Umbilical cord (tissue), 2 donors: ENCODE results near the gene ZBTB21. TPM values are rescaled to one million over a fixed set of nuclear protein-coding genes. Genes with fewer than 3 reads are reported as not detected.

ENCODE experiments used
- DNase-seq: peaks from one replicate; pipeline ENCODE4 v3.0.0-alpha.2; 2015; ENCODE audit warnings: low spot score
- total RNA-seq: library from RNA; depleted of rRNA; stranded (reverse); fragments of >200 nt; gene quantifications from one replicate; pipeline ENCODE4 v1.2.3, GENCODE V29; 2014; ENCODE audit warnings: low replicate concordance; ENCODE audit not compliant: insufficient read depth

ZBTB21 gene
- 12.5 TPM for total RNA-seq

DNA sequence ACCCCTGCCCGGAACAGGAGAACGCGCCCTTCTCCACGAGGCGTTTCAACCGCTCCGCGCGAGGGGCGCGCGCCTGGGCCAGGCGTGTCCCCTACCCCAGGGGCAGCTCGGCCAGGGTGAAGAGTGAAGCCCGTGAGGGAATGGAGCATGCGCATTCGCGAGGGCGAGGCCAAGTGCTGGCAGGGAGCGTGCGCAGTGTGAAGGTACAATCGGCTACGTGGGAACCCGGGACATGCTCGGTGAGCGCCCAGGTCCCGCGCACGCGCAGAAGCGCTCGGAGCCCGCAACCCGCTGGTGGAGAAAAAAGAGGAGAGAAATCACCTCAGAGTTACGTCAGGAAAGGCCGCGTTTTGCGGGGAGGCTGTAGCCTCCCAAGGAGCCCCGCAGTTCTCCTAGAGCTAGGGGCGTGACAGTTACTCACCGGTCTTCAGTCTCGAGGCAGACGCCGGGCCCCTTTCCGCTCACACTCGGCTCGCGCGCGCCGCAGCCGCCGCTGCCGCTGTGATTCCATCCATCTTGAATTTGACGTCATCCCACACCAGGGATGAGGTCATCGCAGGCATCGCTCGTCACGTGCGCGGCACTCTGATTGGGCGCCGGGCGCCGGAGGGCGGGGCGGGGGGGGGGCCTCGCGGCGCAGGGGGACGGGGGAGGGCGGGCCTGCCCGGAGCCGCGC is at the start of gene ZBTB21:
ZBTB21 (minus strand) TSS at position 530 of the 676 bp plus-strand sequence. CDS start 16,265 bp downstream, outside the sequence.
- peak; percentile 99 for DNase-seq

DNA sequence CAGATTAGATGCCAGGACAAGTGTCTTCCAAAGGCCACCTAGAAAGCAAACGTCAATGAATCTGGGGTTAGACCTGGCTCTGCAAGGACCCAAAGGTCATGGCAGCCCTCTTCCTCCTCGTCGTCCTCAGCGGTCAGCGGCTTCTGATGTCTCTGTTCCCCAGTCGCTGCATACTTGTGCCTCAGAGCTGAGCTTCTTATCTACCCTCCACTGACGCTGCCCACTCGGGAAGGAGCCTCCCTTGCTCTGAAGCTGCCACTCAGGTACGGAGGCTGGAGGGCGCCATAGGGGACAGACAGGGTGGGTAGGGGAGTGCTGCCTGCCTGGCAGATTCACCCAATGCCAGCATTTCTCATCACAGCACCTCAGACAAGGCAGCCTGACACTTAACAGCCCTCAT is 49.6 kb upstream of the ZBTB21 start:
- DNase-seq, result no peak

DNA sequence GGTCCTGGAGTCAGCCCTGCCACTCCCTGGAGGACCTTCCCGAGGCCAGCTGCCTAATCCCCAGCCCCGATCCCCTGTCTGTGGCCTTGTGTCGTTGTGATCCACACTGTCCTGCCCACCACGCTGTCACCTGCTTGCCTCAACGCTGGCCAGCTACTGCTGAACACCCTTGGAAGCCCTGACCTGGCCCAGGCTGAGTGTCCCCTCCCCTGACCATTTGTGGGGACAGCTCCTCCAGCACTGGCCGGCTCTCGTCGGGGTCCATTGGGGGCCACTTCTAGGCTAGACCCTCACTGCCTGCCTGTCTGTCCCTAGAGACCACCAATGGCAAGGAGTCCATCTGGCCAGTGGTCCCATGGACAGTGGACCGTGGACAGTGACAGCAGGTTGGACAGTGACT is 49.0 kb upstream of the ZBTB21 start:
- DNase-seq, result no peak

DNA sequence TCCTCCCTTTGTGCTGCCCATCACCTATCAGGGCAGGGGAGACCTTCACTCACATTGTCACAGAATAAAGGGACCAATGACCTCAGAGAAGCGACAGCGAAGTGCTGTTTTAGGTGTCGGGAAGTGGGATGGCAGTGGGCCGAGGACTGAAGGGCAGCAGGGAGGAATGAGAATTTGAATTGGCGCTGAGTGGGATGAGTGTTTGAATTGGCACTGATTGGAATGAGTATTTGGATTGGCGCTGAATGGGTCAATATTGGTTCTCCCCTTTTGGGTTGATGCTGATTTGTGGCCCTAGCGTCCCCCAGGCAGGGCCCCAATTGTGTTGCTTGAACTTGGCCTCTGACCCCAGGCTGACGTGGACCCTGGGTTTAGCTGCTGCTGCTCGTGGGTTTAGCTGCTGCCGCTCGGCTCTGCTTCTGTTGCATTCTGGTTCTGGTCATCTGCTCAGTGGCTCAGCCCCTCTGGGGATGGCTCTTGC is 48.5 kb upstream of the ZBTB21 start:
- DNase-seq, result no peak

DNA sequence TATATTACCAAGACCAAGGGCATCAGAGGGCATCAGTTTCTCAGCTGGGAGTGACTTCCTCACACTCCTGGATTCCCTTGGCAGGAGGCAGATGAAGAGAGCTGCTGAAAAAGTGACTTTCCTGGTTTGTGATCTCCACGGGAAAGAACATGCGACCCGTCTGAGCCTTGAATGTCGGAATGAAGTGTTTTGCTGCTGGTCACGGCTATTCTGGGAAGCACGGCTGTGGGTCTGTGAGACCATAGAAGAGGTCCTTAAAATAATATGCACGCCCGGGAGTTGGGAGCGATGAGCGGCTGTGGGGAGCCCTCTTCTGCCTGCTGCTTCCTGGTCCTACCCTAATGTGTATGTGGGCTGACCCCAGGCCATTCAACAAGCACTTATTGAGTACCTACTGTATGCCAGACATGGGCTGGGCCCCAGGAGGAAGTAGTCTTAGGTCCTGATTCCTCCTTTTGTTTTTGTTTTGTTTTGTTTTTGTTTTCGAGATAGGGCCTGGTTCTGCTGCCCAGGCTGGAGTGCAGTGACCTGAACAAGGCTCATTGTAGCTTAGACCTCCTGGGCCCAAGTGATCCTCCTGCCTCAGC is 47.8 kb upstream of the ZBTB21 start:
- DNase-seq, result no peak

DNA sequence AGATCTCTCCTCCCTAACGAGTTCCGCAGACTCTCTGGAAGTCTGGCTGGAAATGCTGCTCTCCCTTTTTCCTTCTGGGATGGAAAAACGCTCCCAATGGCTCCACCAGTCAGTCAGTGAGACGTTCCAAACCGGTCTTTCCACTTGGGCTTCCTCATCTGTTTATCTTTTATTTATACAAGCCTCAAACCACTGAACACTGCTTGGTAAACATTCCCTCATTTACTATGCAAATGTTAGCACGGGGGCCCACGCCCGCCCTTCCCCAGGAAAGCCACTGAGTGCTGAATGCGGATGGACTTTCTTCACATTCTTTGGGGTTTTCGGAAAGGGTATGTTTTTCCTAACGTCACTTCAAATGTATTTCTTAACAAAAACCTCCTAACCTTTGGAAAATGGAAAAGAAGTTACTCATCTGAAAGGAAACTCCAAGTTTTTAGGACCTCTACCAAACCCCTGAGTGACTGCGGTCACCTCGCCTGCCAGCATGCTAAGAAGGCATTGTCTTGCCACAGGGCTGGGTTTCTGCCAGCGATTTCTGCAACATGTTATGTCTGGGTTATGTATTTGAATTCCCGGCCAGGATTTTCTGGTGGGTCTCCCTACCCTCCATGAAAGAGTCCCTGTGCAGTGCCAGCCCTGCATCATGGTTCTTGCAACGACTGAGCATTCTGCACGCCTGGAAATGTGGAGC is 47.0 kb upstream of the ZBTB21 start:
- no peak for DNase-seq

DNA sequence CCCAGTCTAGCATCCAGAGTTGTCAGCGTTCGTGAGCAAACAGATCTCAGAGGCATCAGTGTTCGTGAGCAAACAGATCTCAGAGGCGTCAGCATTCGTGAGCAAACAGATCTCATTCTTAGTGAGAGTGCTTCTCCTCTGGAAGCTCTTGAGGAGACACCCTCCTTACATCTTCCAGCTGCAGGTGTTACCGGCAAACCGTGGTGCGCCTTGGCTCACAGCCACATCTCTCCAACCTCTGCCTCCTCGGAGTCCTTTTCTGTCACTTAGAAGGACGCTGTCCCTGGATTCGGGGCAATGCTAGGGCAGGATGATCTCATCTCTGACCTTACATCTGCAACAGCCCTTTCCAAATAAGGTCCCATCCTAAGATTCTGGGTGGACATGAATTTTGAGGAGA is 46.3 kb upstream of the ZBTB21 start:
- DNase-seq, result no peak

DNA sequence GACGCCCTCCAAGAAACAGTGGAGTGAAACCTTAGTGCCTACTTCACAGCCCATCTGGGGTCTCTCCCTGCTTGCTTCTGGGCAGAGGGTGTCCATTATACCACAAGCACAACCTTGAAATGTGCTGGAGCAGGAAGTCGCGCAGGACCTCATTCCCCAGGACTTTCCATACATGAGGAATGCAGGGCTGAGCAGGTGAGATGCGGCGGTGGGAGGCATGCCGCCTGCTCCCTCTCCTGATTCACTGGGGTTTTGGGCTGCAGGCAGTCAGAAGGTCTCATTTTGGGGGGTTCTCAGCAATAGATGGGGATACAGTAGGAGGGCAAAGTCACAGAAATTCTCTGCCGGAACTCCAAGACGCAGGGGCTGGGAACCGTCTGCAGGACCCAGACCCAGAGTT is 45.3 kb upstream of the ZBTB21 start:
- no peak for DNase-seq

DNA sequence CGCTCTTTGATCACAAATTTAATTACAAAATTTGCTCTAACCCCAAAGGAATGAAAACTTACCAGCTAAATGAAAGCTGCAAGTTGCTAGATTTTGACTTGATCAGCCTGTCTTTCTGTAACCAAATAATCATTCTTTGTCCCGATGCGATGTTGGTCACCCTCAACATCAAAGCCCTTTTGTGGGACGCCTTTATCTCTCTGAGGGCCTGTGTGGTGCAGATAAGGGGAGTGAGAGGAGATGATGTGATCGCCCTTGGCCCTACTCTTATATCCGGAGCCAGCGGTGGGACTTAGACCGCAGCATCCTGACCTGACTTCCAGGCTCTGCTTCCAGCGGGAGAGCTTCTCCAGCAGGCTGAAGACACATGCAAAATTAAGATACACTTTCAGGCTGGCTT is 41.6 kb upstream of the ZBTB21 start:
- DNase-seq, result no peak

DNA sequence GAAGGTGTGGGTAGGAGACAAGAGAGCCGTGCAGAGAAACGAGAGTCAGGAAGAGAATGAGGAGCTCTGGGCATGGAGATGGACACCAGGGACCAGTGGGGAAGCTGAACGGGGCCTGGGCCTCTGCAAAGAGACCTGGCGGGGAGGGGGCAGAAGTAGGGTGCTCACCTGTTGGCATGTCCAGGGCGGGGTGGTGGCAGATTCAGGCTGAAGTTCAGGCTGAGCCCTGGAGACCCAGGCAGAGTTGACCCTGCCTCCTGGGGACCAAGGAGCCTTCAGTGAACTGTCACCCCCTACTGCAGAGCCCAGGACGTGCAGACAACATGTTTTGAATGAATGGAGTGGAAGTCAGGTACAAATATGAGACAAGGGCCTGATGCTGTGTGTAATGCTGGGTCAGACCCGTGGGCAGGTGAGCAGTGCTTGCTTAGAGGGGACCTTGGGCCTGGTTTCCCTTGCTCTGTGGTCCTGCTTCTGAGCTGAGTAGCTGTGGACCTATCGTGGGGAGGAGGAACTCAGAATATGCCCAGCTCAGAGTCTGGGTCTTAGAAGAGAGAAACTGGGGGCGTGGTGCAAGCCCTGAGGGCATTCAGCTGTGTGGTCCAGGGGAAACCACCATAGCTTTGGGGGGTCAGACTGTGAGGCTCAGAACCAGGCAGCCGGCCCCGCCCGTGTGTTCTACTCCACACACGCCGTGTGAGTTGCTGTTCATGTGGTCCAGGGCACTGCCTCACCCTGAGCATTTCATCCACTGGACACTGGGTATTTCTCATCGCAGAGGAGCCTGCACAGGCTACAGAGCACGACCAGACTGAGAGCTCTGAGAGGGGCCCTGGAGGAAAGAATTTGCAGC is 39.6 kb upstream of the ZBTB21 start:
- no peak for DNase-seq

DNA sequence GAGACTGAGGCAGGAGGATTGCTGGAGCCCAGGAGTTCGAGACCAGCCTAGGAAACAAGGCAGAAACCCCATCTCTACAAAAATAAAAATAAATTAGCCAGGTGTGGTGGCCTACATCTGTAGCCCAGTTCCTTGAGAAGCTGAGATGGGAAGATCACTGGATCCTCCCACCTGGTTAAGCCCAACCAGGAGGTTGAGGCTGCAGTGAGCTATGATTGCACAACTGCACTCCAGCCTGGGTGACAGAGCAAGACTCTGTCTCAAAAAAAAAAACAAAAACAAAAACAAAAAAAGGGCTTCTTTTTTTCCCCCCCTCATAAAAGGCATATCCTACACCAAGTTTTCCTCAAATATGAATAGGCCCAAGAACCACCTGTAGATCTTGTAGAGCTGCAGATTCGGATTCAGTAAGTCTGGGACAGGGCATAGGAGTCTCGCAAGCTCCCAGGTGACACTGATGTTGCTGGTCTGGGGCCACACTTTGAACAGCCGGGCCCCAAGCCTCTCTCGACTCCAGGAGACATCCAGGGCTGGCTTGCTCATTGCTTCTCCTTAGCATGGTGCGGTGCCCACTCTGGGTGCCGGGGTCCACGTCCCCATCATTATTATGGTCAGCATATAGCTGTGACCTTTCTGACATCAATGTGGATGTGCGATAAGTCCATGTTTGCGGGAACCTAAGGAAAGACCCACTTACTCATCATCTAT is 38.9 kb upstream of the ZBTB21 start:
- DNase-seq, result no peak

DNA sequence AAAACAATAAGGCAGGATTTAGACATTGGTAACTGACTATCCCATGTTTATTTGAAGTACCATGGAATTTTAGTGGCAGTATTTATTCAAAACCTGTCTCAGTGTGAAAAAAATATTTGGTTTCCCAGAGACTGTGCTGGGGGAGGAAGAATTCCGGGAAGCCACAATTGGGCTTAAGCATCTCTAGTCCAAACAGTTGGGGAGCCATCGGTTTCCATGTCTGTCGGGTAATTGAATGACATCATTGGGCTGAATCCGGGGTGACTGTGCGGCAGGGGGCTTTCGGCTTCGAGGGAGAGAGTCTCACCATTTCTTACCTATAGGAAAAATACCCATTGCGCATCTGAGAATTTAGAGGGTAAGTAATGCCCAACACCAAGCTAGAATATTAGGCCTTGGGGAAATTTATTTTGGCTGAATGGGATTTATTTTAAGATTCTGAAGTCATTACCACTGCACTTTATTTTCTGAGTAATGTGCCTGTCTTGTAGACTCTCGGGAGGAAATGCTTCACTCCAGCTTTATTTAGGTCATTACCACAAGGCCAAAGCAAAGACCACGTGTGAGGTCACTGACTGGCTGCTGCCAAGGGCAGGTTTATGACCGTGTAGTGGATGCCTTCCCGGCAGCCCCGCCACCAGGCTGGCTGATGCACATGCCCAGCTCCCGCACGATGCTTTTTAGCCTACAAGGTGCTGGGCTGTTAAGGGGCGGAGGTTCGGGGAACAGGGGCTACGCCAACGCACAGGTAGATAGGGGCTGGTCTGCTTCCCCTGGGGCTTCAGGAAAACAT is 37.9 kb upstream of the ZBTB21 start:
- DNase-seq, result no peak

DNA sequence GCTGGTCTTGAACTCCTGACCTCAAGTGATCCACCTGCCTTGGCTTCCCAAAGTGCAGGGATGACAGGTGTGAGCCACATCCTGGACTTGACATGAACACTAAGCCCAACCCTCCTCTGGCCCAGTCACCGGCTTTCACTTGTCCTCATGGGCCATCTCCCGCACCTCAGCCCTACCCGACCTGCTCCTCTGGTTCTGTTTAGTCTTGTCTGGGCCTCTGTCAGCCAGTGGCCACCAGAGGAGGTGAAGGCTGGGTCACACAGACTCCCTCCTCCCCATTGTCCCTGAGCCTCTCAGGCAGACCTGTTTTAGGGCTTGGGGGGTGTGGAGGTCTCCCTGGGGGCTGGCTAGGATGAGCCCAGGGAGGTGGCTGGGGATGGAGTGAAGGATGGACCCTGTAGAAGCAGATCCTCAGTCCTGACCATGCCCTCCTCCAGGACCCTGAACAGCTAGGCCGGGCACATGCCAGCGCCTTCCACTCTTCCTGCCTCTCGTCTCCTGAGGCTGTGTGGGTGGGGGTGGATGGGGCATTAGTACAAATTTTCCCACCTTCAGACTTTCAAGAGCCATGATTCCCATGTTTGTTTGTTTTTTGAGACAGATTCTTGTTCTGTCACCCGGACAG is 34.8 kb upstream of the ZBTB21 start:
- no peak for DNase-seq

DNA sequence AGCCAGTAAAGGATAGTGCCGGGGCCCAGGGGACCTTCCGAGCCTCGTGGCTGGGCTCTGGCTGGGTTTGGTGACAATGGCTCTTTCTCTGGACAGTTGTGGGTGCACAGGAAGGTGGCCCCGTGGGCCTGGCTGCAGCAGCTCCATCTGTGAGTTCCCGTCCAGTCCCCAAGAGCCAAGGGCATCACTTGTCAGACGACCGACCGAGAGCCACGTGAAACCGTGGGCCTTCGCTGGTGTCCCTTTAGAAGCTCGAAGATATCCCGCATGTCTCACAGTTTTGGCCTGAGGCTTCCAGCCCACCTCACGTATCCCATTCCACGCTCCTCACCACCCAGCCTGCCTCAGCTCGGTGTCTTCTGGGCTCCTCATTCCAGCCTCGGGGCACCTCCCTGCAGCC is 33.8 kb upstream of the ZBTB21 start:
- no peak for DNase-seq

DNA sequence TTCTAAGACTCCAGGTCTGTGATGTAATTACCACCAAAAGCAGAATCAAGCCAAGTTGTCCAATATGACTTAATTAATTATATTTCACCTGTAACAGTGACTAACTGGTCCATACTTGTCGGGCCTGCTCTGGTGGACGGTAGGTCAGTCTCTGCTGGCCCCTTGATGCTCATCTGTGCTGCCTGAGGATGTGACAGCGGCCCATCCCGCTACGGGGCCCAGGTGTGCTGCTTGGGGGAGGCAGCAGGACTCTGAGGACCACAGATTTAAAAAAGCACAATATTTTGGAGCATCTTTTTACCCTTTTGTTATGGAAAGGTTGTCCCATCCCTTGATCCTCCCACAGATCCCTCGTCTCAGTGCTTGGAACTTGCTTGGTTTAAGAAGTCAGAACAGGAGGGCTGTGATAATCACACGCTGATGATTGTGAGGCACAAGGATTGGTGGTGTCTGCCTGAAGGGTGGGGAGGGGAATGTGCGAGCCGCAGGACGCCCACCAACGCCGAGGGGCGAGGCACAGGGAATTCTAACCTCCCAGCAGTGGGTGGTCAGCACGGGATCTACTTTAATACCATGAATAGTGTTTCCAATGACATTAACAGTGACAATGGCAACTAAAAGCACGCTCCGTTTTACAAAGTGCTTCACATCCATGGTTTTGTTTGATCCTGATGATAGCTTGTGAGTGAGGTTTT is 33.2 kb upstream of the ZBTB21 start:
- no peak for DNase-seq

DNA sequence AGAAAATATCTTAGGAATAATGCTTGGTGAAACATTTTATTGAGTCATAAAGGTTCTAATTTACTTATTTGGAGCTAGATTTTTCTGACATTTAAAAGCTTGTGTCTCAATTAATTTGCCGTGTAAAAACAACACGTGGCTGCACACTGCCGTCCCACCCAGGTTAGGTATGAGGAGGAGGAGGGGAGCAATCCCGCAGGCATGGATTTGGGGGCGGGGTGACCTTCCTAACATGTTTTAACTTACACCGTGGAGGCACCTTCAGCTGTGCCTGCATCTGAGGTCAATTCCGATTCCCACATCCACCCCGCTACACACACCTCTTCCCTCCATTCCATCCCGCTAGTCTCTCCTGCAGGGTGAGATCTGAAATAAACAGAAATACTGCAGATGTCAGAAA is 32.5 kb upstream of the ZBTB21 start:
- no peak for DNase-seq

DNA sequence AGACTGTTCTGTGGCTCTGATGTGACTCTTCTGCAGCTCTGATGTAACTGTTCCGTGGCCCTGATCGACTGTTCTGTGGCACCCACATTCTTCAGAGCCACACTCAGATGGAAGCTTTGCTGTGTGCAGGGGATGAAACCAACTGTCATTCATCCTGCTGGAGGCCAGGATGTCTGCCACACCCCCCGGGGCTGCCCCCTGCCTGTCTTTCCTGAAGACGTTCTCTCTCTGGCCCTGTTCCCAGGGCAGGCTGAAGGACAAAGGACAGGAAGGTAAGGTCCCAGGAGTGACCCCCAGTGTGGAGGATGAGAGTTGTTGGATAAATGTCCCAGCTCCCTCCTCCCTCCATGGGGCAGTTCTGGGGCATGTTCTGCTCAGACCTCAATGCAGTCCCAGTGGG is 31.6 kb upstream of the ZBTB21 start:
- no peak for DNase-seq

DNA sequence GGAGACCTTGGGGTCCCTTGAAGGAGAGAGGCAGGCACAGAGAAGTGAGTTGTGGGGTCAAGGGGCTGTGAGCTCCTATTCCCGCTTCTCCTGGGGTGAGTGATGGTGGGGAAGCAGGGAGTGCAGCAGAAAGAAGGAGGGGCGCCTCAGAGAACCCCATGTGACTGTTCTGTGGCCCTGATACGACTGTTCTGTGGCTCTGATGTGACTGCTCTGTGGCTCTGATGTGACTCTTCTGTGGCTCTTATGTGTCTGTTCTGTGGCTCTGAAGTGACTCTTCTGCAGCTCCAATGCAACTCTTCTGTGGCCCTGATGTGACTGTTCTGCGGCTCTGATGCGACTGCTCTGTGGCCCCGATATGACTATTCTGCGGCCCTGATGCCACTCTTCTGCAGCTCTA is 31.1 kb upstream of the ZBTB21 start:
- DNase-seq, result no peak

DNA sequence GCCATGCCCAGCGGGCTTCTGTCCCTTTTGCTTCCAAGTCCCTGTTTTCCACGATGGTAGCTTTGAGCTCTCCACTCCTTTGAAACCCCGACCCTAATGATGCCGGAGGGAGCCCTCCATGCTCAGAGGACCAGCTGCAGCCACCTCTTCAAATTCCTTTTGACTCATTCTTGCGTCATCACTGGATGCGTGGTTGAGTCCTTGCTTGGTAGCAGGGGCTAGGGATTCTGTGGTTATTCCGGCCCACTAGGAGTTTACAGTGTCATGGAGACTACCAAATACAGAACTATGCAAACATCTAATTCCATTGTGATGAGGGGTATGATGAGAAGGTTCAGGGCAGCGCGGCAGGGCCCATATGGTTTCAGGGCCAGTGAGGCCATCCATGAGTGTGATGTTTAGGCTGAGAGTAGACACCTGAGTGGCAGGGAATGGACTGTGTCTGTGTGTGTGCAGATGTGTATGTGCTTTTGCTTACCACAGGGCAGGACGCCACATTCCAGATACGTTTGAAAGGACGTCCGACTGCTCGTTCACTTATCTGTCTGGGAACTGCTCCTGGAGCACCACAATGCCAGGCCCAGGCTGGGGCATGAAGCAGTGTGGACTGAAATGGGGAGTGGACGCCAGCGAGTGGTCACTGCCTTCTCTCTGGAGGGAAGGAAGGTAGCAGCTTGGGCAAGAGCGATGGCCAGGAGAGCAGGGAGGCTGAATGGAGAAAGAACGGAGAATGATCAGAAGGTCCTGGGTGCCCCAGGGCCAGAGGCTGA is 30.4 kb upstream of the ZBTB21 start:
- peak; percentile 48 for DNase-seq
